Transverse colon (tissue), 4 donors: ENCODE measurements around the gene C19orf12. TPM values are rescaled to one million over a fixed set of nuclear protein-coding genes. Genes with fewer than 3 reads are reported as not detected.

Experiments
- DNase-seq: peaks from one replicate; pipeline ENCODE4 v3.0.0-alpha.2; 2019
- H3K27ac ChIP-seq, 4 donors: fragments of 200-600 bp; sonication (generic); 2 replicates each; pipeline ENCODE4 v1.5.1; 2016 to 2018; ENCODE audit warnings: inconsistent platforms in 4 of 4
- H3K27me3 ChIP-seq: fragments of 200-600 bp; sonication (generic); 2 replicates; pipeline ENCODE4 v1.5.1; 2017; ENCODE audit warnings: inconsistent platforms
- H3K36me3 ChIP-seq, 4 donors: fragments of 200-600 bp; sonication (generic); 2 replicates each; pipeline ENCODE4 v1.5.1; 2017 to 2019; ENCODE audit warnings: inconsistent platforms in 4 of 4
- H3K4me1 ChIP-seq, 4 donors: fragments of 200-600 bp; sonication (generic); 2 replicates each; pipeline ENCODE4 v1.5.1; 2017 to 2020; ENCODE audit warnings: inconsistent platforms in 4 of 4
- H3K4me3 ChIP-seq, 4 donors: fragments of 200-600 bp; sonication (generic); 1 replicate in 1 of 4; 2 replicates in 3 of 4; pipeline versions ENCODE4 v1.5.1 to v1.6.1; 2017 to 2019; ENCODE audit warnings: inconsistent platforms in 4 of 4
- H3K9me3 ChIP-seq, 2 donors: fragments of 200-600 bp; sonication (generic); 2 replicates each; pipeline ENCODE4 v1.5.1; 2017 to 2019; ENCODE audit warnings: inconsistent platforms in 2 of 2
- EP300 ChIP-seq: sonication (generic); formaldehyde crosslinking; IDR thresholded peaks from one replicate; pipeline ENCODE4 v1.6.1; 2017; ENCODE audit warnings: antibody characterized with exemption, low read depth
- POLR2A ChIP-seq: fragments of 450-650 bp; IDR thresholded peaks from one replicate; pipeline ENCODE4 v1.6.1; 2016; ENCODE audit warnings: antibody characterized with exemption, mild to moderate bottlenecking, moderate library complexity
- POLR2AphosphoS5 ChIP-seq, 3 donors: sonication (generic); formaldehyde crosslinking; IDR thresholded peaks; one replicate each; pipeline ENCODE4 v1.6.1; 2016; ENCODE audit warnings: antibody characterized with exemption in 3 of 3
- WGBS, 2 donors: methylation state at CpG; one replicate each; pipeline ENCODE4 v1.1.5; 2018; ENCODE audit warnings: low coverage in 1 of 2; 5-methylcytosine and 5-hydroxymethylcytosine counted together
- in situ Hi-C, 4 donors: fragments of 200-750 bp; cut with MboI; loops; one replicate each; pipeline versions ENCODE4 v1.15.0 to v1.15.1; 2017; ENCODE audit warnings: low sequenced_read_pairs in 3 of 4, low pct_ligation_motif_present in 1 of 4, low pct_unique_long_range_greater_than_20kb in 1 of 4
- intact Hi-C: fragments of 100-400 bp; cut with DNase I; formaldehyde crosslinking; loops from one replicate; pipeline ENCODE4 v1.15.1; 2023; ENCODE audit warnings: low total_unique reads
- total RNA-seq, 4 donors: library from RNA; depleted of rRNA; stranded (reverse); fragments of >200 nt; gene quantifications; one replicate each; pipeline ENCODE4 v1.1.0, GENCODE V29; 2016
- TF ChIP-seq, protein P1 (sequence below), 5 experiments: fragments of 200-600 bp in 3 of 5; fragments of 450-650 bp in 2 of 5; sonication (generic) in 3 of 5; IDR thresholded peaks; 1 replicate in 2 of 5; 2 replicates in 3 of 5; pipeline ENCODE4 v1.5.1; 2016 to 2017; ENCODE audit warnings: antibody characterized with exemption in 5 of 5, inconsistent platforms in 3 of 5, mild to moderate bottlenecking in 2 of 5, moderate library complexity in 1 of 5

Gene C19orf12
- total RNA-seq, 4 donors from 2014 or later, result 13.9 to 33.3 (median 21.4) TPM

GRCh38 chr19:29670255-29670654 lies 44.8 kb downstream of the C19orf12 start:
- in situ Hi-C loops, result no loop called here
- no peaks in the 10 kb centered on the region for H3K9me3 ChIP-seq
- H3K36me3 ChIP-seq, result peaks cover 0 to 9% (median 0%) of the 10 kb centered on the region in 4 donors
- H3K27ac ChIP-seq, result no peak overlapping the region
- no peaks in the 10 kb centered on the region for H3K27me3 ChIP-seq
- DNase-seq, result no peak
- no peak for TF ChIP-seq POLR2AphosphoS5 (IDR thresholded peaks at IDR 0.05)
- WGBS, 2 donors, result 91 to 92% methylated on average over 5 of the region's 5 CpGs
- H3K4me1 ChIP-seq, result peaks cover 11 to 34% (median 30%) of the 10 kb centered on the region in 4 donors
- intact Hi-C loops, result no loop called here
- H3K4me3 ChIP-seq, result no peak overlapping the region

GRCh38 chr19:29668746-29669609 lies 46.1 kb downstream of the C19orf12 start:
- Histone ChIP-seq H3K9me3 (no peaks in the 10 kb centered on the region), H3K27ac (peak overlapping the region in 2 of 4 donors; percentile 83 to 90), H3K36me3 (no peaks in the 10 kb centered on the region), H3K27me3 (no peaks in the 10 kb centered on the region), H3K4me1 (peaks cover 18 to 42% (median 39%) of the 10 kb centered on the region in 4 donors), H3K4me3 (no peak overlapping the region)
- in situ Hi-C loops, result no loop called here
- no peak for DNase-seq
- no peak for TF ChIP-seq EP300
- TF ChIP-seq, protein P1, sequence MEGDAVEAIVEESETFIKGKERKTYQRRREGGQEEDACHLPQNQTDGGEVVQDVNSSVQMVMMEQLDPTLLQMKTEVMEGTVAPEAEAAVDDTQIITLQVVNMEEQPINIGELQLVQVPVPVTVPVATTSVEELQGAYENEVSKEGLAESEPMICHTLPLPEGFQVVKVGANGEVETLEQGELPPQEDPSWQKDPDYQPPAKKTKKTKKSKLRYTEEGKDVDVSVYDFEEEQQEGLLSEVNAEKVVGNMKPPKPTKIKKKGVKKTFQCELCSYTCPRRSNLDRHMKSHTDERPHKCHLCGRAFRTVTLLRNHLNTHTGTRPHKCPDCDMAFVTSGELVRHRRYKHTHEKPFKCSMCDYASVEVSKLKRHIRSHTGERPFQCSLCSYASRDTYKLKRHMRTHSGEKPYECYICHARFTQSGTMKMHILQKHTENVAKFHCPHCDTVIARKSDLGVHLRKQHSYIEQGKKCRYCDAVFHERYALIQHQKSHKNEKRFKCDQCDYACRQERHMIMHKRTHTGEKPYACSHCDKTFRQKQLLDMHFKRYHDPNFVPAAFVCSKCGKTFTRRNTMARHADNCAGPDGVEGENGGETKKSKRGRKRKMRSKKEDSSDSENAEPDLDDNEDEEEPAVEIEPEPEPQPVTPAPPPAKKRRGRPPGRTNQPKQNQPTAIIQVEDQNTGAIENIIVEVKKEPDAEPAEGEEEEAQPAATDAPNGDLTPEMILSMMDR (IDR thresholded peaks at IDR 0.05), result no peak
- TF ChIP-seq POLR2A, result no peak
- intact Hi-C loops, result no loop called here
- 79 to 90% methylated on average over 2 to 11 of the region's 13 CpGs for WGBS, 2 donors

DNA sequence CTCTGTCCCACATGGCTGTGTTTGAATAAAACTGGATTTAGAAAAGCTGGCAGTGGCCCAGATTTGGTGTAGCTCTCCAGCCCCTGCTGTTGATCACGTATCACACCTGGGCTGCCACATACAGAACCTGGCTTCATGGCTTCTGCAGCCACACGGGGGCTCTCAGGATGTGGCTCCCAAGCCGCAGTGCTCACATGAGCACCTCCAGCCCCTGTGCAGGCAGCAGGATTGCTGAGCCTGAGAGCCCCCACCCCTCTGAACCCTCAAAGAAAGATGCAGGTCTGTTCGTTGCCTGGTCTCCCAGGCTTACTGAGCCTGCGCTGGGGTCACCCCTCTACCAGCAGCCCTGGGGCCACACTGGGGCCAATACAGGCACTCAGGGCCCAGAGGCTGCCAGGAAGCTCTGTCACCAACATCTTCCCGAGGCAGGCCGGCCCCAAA lies 47.1 kb downstream of the C19orf12 start:
- H3K4me1 ChIP-seq, result peaks cover 24 to 46% (median 42%) of the 10 kb centered on the region in 4 donors
- no peaks in the 10 kb centered on the region for H3K9me3 ChIP-seq
- peak; percentile 56 for DNase-seq
- H3K27ac ChIP-seq, result peak overlapping the region; percentile 81 to 90 (median 84)
- H3K27me3 ChIP-seq, result no peaks in the 10 kb centered on the region
- no peaks in the 10 kb centered on the region for H3K36me3 ChIP-seq
- TF ChIP-seq EP300 (no peak), POLR2A (no peak), POLR2AphosphoS5 (IDR thresholded peaks at IDR 0.05) (no peak)
- TF ChIP-seq, protein P1 (IDR thresholded peaks at IDR 0.05), result no peak
- intact Hi-C loops (no loop called here), in situ Hi-C loops (no loop called here)
- no peak overlapping the region for H3K4me3 ChIP-seq
- 59% methylated on average over 7 of the region's 7 CpGs; no CpG with 5 or more reads in 1 of the 2 donors for WGBS, 2 donors

GRCh38 chr19:29667387-29667783 lies 47.7 kb downstream of the C19orf12 start:
- peak overlapping the region in 2 of 4 donors; percentile 74 to 76 for H3K4me3 ChIP-seq
- H3K9me3 ChIP-seq, result no peaks in the 10 kb centered on the region
- H3K27me3 ChIP-seq, result no peaks in the 10 kb centered on the region
- H3K4me1 ChIP-seq, result peaks cover 26 to 49% (median 45%) of the 10 kb centered on the region in 4 donors
- no peak for DNase-seq
- TF ChIP-seq, protein P1 (IDR thresholded peaks at IDR 0.05), result no peak
- TF ChIP-seq POLR2A (no peak), POLR2AphosphoS5 (IDR thresholded peaks at IDR 0.05) (no peak), EP300 (no peak)
- H3K27ac ChIP-seq, result peak overlapping the region; percentile 81 to 90 (median 84)
- intact Hi-C loops, result no loop called here
- in situ Hi-C loops, result no loop called here
- WGBS, 2 donors, result 78% methylated on average over 11 of the region's 11 CpGs; no CpG with 5 or more reads in 1 of the 2 donors
- no peaks in the 10 kb centered on the region for H3K36me3 ChIP-seq
